Lower lobe of right lung (tissue), 2 donors: ENCODE measurements around the gene ENTPD3. TPM values are rescaled to one million over a fixed set of nuclear protein-coding genes. Genes with fewer than 3 reads are reported as not detected.
"Not testable (repeated sequence)": the region's sequence is repeated elsewhere in the genome, so short reads cannot be mapped to it uniquely, and the experiment has no call there.

ENCODE experiments used
- ATAC-seq, 2 donors: fragments of 200-7000 bp; cut with Tn5 transposase; one replicate each; pipeline ENCODE4 v1.9.1; 2020 to 2022; ENCODE audit warnings: mild to moderate bottlenecking in 2 of 2, moderate library complexity in 2 of 2
- DNase-seq: peaks from one replicate; pipeline ENCODE4 v3.0.0-alpha.2; 2020
- H3K27ac ChIP-seq: fragments of 200-600 bp; one replicate; pipeline ENCODE4 v1.8.0; 2022
- H3K27me3 ChIP-seq: fragments of 200-600 bp; one replicate; pipeline ENCODE4 v1.8.0; 2022; ENCODE audit warnings: low read depth
- H3K36me3 ChIP-seq: fragments of 200-600 bp; one replicate; pipeline ENCODE4 v1.8.0; 2022; ENCODE audit warnings: mild to moderate bottlenecking
- H3K4me1 ChIP-seq: fragments of 200-600 bp; one replicate; pipeline ENCODE4 v1.8.0; 2022
- H3K4me3 ChIP-seq: fragments of 200-600 bp; one replicate; pipeline ENCODE4 v1.8.0; 2022; ENCODE audit warnings: mild to moderate bottlenecking
- H3K9me3 ChIP-seq: fragments of 200-600 bp; one replicate; pipeline ENCODE4 v1.8.0; 2022
- intact Hi-C: fragments of 100-400 bp; cut with DNase I; formaldehyde crosslinking; loops from one replicate; pipeline ENCODE4 v1.11.0; 2022
- total RNA-seq: library from RNA; stranded (reverse); fragmentation: NEBNext Ultra II Directional; extraction: Animal tissue kit (Norgen Biotek cat#: 25700); gene quantifications from one replicate; pipeline ENCODE4 v1.2.1, GENCODE V29; 2021
- TF ChIP-seq, protein P1 (sequence below): fragments of 200-600 bp; IDR thresholded peaks from one replicate; pipeline ENCODE4 v1.8.0; 2022; ENCODE audit warnings: antibody characterized with exemption, mild to moderate bottlenecking
- donor health status: DM: no; HTN: yes; CAD: no; lungs with severe emphysema.

The ENTPD3 gene
- total RNA-seq, 1 donor from 2014 or later: 4.3 TPM

DNA sequence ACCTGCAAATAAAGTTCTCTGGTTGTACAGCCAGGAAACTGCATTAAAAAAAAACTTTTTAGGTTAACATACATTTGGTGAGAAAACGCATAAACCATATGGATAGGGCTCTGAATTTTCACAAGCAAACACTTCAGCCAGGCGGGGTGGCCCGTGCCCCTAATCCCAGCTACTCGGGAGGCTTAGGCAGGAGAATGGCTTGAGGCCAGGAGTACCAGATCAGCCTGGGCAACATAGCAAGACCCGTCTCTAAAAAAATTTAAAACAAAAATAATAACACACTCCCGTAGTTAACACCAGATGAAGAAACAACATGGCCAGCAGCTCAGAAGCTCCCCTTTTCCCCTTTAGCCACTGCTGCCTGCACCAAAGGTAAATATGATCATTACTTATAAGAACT is 66.9 kb downstream of the ENTPD3 start:
- H3K9me3 ChIP-seq: no peaks in the 10 kb centered on the region
- TF ChIP-seq, protein P1, sequence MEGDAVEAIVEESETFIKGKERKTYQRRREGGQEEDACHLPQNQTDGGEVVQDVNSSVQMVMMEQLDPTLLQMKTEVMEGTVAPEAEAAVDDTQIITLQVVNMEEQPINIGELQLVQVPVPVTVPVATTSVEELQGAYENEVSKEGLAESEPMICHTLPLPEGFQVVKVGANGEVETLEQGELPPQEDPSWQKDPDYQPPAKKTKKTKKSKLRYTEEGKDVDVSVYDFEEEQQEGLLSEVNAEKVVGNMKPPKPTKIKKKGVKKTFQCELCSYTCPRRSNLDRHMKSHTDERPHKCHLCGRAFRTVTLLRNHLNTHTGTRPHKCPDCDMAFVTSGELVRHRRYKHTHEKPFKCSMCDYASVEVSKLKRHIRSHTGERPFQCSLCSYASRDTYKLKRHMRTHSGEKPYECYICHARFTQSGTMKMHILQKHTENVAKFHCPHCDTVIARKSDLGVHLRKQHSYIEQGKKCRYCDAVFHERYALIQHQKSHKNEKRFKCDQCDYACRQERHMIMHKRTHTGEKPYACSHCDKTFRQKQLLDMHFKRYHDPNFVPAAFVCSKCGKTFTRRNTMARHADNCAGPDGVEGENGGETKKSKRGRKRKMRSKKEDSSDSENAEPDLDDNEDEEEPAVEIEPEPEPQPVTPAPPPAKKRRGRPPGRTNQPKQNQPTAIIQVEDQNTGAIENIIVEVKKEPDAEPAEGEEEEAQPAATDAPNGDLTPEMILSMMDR: no peak
- H3K4me3 ChIP-seq: peak overlapping the region; percentile 73
- H3K4me1 ChIP-seq: peaks cover 38% of the 10 kb centered on the region
- H3K36me3 ChIP-seq: peaks cover 16% of the 10 kb centered on the region
- H3K27me3 ChIP-seq: no peaks in the 10 kb centered on the region
- no peak for DNase-seq
- intact Hi-C loops: no loop called here
- ATAC-seq: no peak
- peak overlapping the region; percentile 96 for H3K27ac ChIP-seq

DNA sequence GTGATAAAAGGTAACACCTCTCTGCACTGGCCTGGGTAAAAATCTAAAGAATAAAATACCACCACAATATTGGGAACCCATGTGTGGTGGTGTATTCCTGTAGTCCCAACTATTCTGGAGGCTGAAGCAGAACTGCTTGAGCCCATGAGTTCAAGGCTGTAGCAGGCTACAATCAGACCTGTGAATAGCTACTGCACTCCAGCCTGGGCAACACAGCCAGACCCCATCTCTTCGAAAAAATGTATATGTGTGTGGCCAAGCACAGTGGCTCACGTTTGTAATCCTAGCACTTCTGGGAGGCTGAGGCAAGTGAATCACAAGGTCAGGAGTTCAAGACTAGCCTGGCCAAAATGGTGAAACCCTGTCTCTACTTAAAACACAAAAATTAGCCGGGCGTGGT is 68.3 kb downstream of the ENTPD3 start:
- intact Hi-C loops: no loop called here
- no peak for DNase-seq
- Histone ChIP-seq H3K36me3 (peaks cover 30% of the 10 kb centered on the region), H3K27me3 (no peaks in the 10 kb centered on the region), H3K4me1 (peaks cover 50% of the 10 kb centered on the region), H3K9me3 (no peaks in the 10 kb centered on the region), H3K4me3 (no peak overlapping the region), H3K27ac (no peak overlapping the region)
- TF ChIP-seq, protein P1: no peak
- ATAC-seq: no peak

DNA sequence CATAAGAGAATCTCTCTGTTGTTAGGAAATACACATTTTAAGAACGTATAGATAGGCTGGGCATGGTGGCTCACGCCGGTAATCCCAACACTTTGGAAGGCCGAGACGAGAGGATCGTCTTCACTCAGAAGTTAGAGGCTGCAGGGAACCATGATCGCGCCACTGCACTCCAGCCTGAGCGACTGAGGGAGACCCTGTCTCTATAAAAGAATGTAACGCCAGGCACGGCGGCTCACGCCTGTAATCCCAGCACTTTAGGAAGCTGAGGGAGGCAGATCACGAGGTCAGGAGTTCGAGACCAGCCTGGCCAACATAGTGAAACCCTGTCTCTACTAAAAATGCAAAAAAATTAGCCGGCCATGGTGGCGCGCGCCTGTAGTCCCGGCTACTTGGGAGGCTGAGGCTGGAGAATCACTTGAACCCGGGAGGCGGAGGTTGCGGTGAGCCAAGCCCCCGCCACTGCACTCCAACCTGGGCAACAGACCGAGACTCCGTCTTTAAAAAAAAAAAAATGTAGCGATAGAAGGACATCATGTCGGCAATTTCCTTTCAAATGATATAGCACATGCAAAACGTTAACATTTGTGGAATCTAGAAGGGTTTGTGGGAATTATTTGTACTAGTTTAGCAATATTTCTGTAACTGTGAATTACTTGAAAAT is 69.4 kb downstream of the ENTPD3 start:
- Histone ChIP-seq H3K4me1 (peaks cover 59% of the 10 kb centered on the region), H3K36me3 (peaks cover 33% of the 10 kb centered on the region), H3K9me3 (no peaks in the 10 kb centered on the region), H3K4me3 (peak overlapping the region; percentile 100), H3K27ac (peak overlapping the region; percentile 93), H3K27me3 (no peaks in the 10 kb centered on the region)
- TF ChIP-seq, protein P1: no peak
- ATAC-seq (no peak), DNase-seq (no peak)
- intact Hi-C loops: no loop called here

DNA sequence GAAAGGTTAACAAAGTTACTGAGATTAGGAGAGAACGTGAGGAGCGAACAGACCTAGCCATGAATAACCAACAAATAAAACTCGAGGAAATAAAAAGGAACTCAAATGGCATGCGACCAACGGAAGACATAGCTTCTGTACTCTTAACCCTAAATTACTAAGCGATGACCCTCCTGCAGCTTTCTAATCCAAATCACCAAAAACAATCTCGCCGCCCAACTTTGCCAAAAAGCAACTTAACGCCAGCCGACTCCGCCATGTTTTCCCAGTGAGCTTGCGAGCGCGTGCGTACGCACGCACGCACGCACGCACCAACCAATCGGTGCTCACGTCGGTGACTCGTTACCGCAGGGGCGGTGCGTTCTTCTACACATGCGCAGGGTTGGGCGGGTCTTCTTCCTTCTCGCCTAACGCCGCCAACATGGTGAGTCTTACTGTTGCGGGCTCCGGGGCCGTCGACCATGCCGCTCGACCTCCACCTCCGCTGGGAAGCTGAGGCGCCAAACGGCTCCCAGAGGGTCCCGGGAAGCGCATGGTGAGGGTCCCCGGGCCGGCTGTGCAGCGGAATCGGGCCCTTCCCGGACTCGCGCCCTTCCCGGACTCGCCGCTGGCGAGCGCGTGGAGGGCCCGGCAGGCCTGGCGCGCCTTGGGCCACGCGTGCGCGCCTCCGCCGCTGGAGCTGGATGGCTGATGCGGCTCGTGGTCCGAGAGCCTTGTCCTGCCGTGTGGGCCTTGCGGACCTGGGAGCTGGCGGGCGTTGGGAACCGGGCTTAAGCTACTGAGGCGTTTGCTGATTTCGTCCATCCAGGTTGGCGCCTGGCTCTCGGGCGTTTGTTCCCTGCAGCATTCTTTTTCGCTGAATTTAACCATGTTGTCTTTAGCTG is 70.2 kb downstream of the ENTPD3 start, which contains the start of gene RPL14:
Gene RPL14, plus strand, starts transcription at position 400 of the 884 bp plus-strand sequence. Its CDS starts 133 bp downstream, at position 533.
- Histone ChIP-seq H3K4me3 (peak within 1 kb of the TSS; percentile 100), H3K9me3 (no peaks in the 10 kb centered on the region), H3K36me3 (peaks cover 41% of the 10 kb centered on the region), H3K27ac (peak within 1 kb of the TSS; percentile 93), H3K4me1 (peaks cover 52% of the 10 kb centered on the region), H3K27me3 (no peaks in the 10 kb centered on the region)
- intact Hi-C loops: no loop called here
- DNase-seq (peak; percentile 97), ATAC-seq (peak; percentile 94)
- TF ChIP-seq, protein P1: no peak

DNA sequence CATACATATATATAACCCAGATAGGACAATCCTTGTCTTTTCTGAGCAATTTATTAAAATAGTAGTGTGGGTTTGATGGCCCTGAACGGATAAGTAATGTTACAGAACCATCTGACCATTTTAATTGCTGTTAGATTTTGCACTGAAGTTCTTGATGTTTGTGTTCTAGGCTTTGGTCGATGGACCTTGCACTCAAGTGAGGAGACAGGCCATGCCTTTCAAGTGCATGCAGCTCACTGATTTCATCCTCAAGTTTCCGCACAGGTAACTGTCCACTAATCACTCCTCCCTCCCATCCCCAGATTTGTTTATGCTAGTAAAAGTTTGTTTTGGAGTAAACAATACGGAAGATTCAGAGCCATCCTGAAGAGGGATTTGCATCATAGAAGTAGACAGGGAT is 71.5 kb downstream of the ENTPD3 start:
- TF ChIP-seq, protein P1: no peak
- Histone ChIP-seq H3K9me3 (no peaks in the 10 kb centered on the region), H3K27me3 (no peaks in the 10 kb centered on the region), H3K27ac (peak overlapping the region; percentile 93), H3K36me3 (peaks cover 54% of the 10 kb centered on the region), H3K4me1 (peaks cover 46% of the 10 kb centered on the region), H3K4me3 (peak overlapping the region; percentile 100)
- intact Hi-C loops: no loop called here
- no peak for ATAC-seq
- no peak for DNase-seq

DNA sequence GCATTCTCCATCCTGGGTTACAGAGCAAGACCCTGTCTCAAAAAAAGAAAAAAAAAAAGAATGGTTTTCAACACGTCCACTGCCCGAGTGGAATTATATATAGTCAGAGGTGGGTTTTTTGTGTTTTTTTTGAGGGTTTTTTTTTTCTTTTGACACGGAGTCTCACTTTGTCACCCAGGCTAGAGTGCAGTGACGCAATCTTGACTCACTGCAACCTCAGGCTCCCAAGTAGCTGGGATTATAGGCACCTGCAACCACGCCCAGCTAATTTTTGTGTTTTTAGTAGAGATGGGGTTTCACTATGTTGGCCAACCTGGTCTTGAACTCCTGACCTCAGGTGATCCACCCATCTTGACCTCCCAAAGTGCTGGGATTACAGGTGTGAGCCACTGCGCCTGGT is 73.5 kb downstream of the ENTPD3 start:
- intact Hi-C loops: not testable (repeated sequence)
- peaks cover 40% of the 10 kb centered on the region for H3K4me1 ChIP-seq

More for the DNA sequence above, 73.5 kb downstream of the ENTPD3 start:
- H3K4me3 ChIP-seq, H3K9me3 ChIP-seq, ATAC-seq, DNase-seq, H3K27ac ChIP-seq, H3K27me3 ChIP-seq: not testable (repeated sequence)
- H3K36me3 ChIP-seq: peaks cover 72% of the 10 kb centered on the region
